Type B pancreatic cell (in vitro differentiated cells): Measurements from ENCODE around the gene FOSL2. TPM values are rescaled to one million over a fixed set of nuclear protein-coding genes. Genes with fewer than 3 reads are reported as not detected.

Source experiments
- DNase-seq: peaks from one replicate; pipeline ENCODE4 v3.0.0; 2021; ENCODE audit warnings: mixed read lengths; ENCODE audit not compliant: unreplicated experiment; ENCODE audit errors: extremely low spot score
- H3K27ac Mint-ChIP-seq: 2 replicates; pipeline ENCODE4 v1.8.0; 2021; ENCODE audit warnings: mild to moderate bottlenecking, mixed read lengths
- H3K27me3 Mint-ChIP-seq: 2 replicates; pipeline ENCODE4 v1.8.0; 2021; ENCODE audit warnings: mixed read lengths
- H3K36me3 Mint-ChIP-seq: 2 replicates; pipeline ENCODE4 v1.8.0; 2021; ENCODE audit warnings: mixed read lengths
- H3K4me1 Mint-ChIP-seq: one replicate; pipeline ENCODE4 v1.8.0; 2021; ENCODE audit warnings: mixed read lengths; ENCODE audit not compliant: unreplicated experiment
- H3K4me3 Mint-ChIP-seq: 2 replicates; pipeline ENCODE4 v1.8.0; 2021; ENCODE audit warnings: mild to moderate bottlenecking, mixed read lengths
- H3K9me3 Mint-ChIP-seq: 2 replicates; pipeline ENCODE4 v1.8.0; 2021; ENCODE audit warnings: mixed read lengths
- total RNA-seq: library from RNA; stranded (reverse); gene quantifications from 2 replicates; pipeline ENCODE4 v1.2.1, GENCODE V29; 2021; ENCODE audit warnings: low replicate concordance
- TF ChIP-seq, protein P1 (sequence below): fragments of 200-600 bp; sonication (generic); conservative IDR thresholded peaks from 2 replicates; pipeline ENCODE4 v1.5.0; 2021; ENCODE audit warnings: antibody characterized with exemption, mild to moderate bottlenecking

Gene FOSL2
- total RNA-seq, 1 donor from 2014 or later, result 42.1 TPM

DNA sequence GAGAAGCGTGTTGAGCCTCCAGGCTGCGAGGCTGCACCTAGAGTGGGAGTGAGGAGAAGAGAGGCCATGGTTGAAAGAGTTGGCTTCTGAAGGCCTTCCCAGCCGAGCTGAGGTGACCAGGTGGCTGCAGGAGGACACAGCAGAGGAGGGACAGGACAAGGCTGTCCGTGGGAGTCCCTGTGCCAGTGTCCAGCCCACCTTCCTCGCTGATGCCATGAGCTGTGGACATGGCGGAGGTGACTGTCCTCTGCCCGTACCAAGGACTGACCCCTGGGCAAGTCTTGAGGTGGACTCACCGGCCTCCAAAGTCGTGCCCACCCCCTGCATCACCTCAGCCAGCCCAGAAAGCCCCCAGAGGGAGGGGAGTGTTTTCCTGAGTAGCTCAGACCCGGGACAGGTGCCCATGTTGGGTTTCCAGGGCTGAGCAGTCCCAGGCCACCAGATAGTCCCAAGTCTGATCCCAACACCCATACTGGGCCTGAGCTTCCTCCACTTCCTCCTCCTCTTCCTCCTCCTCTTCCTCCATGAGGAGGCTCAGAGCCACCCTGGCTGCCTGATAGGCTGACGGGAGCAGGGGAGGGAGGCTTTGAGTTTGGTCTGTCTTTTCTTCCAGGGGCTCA is 43.0 kb upstream of the FOSL2 start:
- TF ChIP-seq, protein P1, sequence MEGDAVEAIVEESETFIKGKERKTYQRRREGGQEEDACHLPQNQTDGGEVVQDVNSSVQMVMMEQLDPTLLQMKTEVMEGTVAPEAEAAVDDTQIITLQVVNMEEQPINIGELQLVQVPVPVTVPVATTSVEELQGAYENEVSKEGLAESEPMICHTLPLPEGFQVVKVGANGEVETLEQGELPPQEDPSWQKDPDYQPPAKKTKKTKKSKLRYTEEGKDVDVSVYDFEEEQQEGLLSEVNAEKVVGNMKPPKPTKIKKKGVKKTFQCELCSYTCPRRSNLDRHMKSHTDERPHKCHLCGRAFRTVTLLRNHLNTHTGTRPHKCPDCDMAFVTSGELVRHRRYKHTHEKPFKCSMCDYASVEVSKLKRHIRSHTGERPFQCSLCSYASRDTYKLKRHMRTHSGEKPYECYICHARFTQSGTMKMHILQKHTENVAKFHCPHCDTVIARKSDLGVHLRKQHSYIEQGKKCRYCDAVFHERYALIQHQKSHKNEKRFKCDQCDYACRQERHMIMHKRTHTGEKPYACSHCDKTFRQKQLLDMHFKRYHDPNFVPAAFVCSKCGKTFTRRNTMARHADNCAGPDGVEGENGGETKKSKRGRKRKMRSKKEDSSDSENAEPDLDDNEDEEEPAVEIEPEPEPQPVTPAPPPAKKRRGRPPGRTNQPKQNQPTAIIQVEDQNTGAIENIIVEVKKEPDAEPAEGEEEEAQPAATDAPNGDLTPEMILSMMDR, result no peak
- Mint-ChIP-seq H3K27ac (no peak overlapping the region), H3K4me3 (no peak overlapping the region), H3K9me3 (no peaks in the 10 kb centered on the region), H3K4me1 (peaks cover 22% of the 10 kb centered on the region), H3K27me3 (no peaks in the 10 kb centered on the region), H3K36me3 (no peaks in the 10 kb centered on the region)
- DNase-seq, result no peak

DNA sequence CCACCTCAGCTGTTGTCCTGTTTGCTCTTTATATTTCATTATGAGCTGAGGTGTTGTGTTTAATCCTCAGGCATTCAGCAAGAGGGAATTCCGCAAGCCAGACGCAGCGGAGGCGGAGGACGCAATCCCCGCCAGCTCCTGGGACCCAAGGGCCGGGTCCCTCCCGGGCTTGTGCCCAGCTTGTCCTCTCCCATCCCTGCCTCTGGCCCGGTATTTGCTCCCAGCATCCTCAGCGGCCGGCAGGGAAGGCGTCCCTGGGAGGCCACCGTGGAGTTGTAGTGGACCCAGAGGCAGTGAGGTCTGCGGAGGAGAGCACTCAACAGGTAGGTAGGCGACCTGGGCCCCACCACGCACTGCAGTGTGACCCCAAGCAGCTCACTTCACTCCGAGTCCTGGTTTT is 42.5 kb upstream of the FOSL2 start:
- TF ChIP-seq, protein P1, result no peak
- no peaks in the 10 kb centered on the region for H3K27me3 Mint-ChIP-seq
- no peak for DNase-seq
- H3K27ac Mint-ChIP-seq, result no peak overlapping the region
- H3K9me3 Mint-ChIP-seq, result no peaks in the 10 kb centered on the region
- no peaks in the 10 kb centered on the region for H3K36me3 Mint-ChIP-seq
- no peak overlapping the region for H3K4me3 Mint-ChIP-seq
- peaks cover 24% of the 10 kb centered on the region for H3K4me1 Mint-ChIP-seq

DNA sequence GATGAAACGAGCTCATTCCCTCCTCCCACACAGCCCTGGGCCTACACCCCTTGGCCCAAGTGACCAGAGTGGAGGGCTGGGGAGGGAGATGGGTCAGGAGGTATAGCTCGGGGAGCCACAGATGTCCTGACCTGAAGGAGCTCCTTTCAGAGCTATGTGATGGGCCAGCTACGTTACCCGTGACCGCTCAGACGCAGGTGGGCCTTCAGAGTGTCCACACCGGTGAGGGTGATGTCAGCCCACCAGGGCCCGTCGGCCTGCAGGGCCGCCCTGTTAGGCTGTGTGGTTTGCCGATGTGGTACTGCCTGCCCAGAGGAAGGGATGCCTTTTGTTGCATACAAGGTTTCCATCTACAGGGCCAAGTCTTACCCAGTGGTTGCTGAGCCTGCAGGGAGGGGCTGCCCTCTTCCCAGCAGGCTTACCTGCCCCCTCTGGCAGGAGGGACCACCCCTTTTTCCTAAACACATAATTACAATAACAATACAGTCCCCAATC is 41.8 kb upstream of the FOSL2 start:
- Mint-ChIP-seq H3K9me3 (no peaks in the 10 kb centered on the region), H3K36me3 (no peaks in the 10 kb centered on the region), H3K27ac (no peak overlapping the region)

DNA sequence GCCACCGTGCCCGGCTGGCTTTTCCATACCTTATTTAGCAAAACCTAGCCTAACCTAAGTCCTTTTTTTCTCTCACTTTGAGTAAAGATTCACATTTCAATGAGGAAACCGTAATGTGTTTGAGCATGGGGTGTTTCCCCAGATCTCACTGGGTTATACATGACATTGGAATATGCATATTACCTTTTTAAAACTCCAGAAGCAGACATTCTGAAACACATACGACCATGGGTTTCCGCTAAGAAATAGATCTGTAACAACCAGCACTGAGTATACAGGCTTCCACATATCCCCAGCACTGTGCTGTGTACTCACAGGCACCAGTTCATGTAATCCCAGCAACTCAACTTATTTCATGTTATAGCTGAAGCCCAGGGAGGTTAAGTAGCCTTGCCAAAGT is 41.0 kb upstream of the FOSL2 start:
- Mint-ChIP-seq H3K36me3 (no peaks in the 10 kb centered on the region), H3K4me3 (no peak overlapping the region), H3K27me3 (no peaks in the 10 kb centered on the region), H3K4me1 (peaks cover 21% of the 10 kb centered on the region), H3K27ac (no peak overlapping the region), H3K9me3 (no peaks in the 10 kb centered on the region)
- no peak for DNase-seq
- TF ChIP-seq, protein P1, result no peak

More for the DNA sequence above, 41.8 kb upstream of the FOSL2 start:
- Mint-ChIP-seq H3K4me3 (no peak overlapping the region), H3K4me1 (peaks cover 26% of the 10 kb centered on the region), H3K27me3 (no peaks in the 10 kb centered on the region)
- no peak for DNase-seq
- TF ChIP-seq, protein P1, result no peak

DNA sequence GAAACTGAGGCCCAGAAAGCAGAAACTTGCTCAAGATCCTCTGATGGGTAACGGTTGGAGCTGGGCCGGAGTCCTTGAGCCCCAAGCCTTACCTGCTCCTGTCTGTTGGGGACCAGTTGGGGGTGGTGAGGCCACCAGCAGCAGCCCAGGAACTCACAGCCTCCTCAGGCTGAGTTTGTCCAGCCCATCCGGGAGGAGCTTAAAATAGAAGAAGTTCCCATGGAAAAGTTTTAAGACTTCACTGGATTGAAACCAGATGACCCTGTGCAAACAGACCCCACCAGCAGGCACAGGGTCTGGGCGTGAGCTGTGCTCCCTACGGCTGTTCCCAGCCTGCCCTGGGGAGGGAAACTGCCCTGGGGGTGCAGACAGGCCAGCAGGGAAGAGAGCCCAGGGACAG is 40.6 kb upstream of the FOSL2 start:
- no peaks in the 10 kb centered on the region for H3K27me3 Mint-ChIP-seq
- TF ChIP-seq, protein P1, result no peak
- H3K36me3 Mint-ChIP-seq, result no peaks in the 10 kb centered on the region
- H3K4me3 Mint-ChIP-seq, result no peak overlapping the region
- H3K9me3 Mint-ChIP-seq, result no peaks in the 10 kb centered on the region
- no peak overlapping the region for H3K27ac Mint-ChIP-seq
- peaks cover 18% of the 10 kb centered on the region for H3K4me1 Mint-ChIP-seq
- no peak for DNase-seq
